SU-DHL-6 (cell line): Measurements from ENCODE around the gene RITA1.

Experiments
- CTCF ChIP-seq: fragments of 200-600 bp; sonication (generic); IDR thresholded peaks from one replicate; pipeline ENCODE4 v1.5.1; 2017; ENCODE audit warnings: antibody characterized with exemption, mild to moderate bottlenecking, low read length, moderate library complexity; ENCODE audit not compliant: insufficient read depth, poor library complexity, severe bottlenecking
- EZH2phosphoT487 ChIP-seq: fragments of 200-600 bp; sonication (generic), shearing (Covaris generic); conservative IDR thresholded peaks from 2 replicates; pipeline ENCODE4 v1.6.1; 2018; ENCODE audit warnings: mild to moderate bottlenecking, antibody characterized with exemption, low read length, moderate library complexity, mixed read lengths

- TF ChIP-seq CTCF: no peak
- TF ChIP-seq EZH2phosphoT487: no peak
These were observed 3.8 kb downstream of the RITA1 start for GRCh38 chr12:113189361-113189760.
